NCI-H1105 treated with DMSO at 0.1 percent for 48 hours (cell line): ENCODE data around the gene UROS.

Source experiments
- DNase-seq: peaks from one replicate; lab custom pipeline; 2025; lab: John Stamatoyannopoulos, UW

UROS gene

DNA sequence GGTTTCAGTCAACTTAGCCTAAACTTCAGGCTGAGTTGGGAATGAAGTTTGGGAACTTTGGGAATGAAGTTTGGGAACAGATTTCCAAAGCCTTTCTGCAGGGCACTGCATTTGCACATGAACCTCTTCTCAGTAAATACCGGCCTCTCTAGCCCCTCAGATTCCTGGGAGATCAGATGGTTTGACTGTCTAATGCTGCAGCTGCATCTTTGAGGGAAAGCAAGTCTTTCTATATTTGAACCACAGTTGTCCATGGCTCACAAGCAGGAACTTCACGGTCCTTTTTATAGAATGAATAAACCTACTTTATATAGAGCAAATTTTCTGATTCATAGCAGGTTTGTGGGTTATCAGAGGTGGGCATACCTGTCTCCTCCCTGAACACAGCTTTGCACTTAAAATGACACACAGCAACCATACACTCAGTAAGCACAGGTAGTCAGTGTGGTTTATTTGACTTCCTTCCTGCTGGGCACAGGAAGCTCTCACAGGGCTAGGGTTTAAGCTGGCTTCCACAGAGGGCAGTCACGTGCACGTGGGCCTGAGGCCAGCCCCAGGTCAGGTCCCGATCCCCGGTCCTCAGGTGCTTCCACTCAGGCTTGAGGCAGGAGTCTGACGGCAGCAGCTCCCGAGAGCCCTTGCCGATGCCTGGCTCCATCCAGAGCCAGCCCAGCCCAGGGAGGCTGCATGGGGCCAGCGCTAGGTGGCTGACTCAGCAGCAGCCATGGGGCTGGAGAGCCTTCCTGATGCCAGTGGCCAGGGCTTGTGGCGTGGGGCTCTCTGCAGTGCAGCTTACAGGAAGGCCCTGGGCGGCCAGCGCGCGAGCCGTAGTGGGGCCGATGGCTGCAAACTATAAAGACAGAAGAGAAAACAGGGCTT is 34.7 kb downstream of the UROS start:
- DNase-seq = no peak

DNA sequence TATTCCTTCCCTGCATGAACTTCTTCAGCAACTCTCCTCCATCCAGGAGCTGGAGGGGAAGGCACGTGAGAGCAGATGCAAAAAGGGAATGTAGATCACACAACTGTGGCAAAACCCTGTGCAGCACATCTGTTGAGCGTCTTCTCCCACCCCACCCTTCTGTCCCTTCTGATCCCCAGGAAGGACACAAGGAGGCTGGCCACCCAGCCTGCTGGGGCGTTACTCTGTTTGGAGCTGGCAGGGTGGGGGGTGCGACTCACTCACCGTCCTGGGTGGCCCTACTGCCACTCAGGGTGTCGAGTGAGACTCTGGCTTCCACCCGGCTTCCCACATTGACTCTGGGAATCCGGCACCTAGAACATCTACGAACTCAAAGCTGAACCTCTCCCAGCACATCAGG is 37.3 kb downstream of the UROS start:
- no peak for DNase-seq

DNA sequence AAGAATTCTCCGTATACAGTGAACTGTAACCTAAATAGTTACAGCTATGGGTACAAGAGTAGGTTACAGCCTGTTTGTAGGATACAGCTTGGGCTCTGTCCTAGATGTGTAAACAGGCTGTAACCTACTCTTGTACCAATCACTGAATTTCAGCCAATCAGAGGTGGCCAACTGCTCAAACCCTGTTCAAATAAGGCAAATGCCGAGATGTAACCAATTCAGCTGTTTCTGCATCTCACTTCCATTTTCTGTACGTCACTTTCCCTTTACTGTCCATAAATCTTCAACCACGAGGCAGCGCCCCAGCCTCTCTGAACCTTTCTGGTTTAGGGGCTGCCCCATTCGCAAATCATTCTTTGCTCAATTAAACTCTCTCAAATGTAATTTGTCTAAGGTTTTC is 39.1 kb downstream of the UROS start:
- DNase-seq = no peak

DNA sequence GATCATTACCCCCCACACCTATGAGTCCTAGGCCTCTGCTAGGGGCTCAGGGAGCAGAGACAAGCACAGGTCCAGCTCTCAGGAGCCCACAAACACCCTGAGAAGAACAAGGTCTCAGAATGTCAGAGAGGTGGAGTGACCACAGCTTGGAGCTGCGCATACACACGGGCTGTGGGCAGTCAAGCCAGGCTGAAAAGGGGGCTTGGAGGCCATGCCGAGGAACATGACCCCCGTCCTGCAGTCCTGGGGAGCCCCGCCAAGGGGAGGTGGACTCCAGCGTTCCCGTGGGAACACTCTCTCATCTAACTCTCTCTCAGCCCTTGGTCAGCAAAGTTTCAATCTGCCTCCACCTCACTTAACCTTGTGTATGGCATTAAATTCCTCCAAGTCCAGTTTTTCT is 39.6 kb downstream of the UROS start:
- no peak for DNase-seq

DNA sequence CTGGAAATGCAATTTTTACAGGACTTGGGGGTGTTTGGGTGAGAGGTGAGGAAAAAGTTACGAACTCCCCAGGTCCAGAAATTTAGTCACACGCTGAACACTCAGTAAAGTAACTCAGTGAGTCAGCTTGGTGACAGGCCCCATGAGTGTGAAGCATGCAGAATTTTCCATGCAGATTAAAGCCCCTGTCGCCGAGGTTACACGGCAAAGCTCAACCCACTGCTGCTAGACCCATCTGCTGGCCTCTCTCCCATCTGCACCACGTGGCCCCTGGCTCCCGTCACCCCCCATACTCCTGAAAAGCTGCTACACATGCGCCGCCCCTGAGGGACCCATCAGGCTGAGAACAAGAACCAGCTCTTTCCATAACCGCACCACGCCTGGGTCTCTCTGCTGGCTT is 40.4 kb downstream of the UROS start:
- no peak for DNase-seq

DNA sequence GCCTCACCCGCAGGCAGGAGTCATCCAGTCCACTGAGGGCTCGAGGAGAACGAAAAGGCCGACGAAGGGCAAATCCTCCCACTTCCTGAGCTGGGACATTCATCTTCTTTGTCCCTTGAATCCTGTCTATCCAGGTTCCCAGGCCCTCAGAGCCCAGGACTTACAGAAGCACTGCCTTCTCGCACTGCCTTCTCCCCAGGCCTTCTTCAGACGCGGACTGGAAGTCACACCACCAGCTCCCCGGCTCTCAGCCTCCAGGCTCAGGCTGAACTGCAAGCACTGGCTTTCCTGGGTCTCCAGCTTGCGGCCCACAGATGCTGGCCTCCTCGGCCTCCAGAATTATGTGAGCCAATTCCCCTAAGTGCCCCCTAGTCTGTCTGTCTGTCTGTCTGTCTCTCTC is 41.0 kb downstream of the UROS start:
- no peak for DNase-seq

DNA sequence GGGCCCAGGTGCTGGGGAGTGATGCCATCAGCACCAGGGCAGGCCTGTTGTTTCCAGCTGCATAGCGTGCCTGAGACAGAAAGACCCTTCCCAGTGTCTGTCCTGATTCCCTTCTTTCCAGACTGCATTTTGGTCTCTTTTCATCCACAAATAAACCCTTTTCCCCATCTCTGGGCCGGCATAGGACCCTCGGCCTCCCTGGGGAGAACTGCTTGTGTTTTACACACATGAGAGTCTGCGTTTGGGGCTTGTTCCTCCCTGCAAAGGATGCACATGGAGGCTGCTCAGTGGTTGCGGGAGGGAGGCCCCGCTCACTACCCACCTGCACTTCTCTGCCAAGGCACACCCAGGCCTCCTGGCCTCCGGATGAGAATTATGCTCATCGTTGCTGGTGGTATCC is 41.7 kb downstream of the UROS start:
- no peak for DNase-seq

DNA sequence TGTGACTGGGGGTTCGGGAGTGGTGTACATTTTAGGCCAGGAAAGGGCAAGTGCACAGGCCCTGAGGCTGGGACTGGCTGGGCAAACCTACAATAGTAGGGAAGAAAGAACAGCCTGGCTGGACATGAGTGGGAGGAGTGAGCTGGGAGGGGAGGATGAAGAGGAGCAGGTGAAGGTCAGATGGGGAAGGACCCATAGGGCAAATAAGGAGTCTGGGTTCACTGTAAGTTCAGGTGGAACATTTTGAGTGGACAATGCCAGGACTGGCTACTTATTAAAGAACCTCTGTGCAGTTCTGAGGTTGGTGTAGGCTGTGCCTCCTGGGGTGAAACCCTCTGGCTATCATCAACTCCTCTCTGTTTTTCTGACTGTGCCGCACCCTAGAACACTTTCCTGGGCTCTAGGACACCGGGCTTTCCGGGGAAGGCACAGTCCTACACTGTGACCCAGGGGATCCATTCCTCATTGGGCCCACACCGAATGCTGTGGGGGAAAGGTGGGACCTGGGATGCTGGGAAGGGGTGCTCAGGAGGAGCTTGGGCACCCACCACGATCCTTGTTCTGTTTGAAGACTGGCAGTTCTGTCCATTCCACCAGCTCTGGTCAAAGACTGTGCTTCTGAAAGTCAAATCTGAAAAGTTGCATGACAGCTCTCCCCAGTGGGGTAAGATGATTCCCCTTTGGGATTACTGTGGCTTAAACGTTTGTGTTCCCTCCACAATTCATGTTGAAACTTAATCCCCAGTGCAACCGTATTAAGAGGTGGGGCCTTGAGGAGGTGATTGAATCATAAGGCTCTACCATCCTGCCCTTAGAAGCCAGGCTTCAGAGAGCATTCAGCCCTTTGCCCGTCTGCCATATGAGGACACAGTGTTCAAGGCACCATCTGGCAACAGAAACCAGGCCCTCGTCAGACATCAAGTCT is 43.4 kb downstream of the UROS start:
- DNase-seq = no peak

DNA sequence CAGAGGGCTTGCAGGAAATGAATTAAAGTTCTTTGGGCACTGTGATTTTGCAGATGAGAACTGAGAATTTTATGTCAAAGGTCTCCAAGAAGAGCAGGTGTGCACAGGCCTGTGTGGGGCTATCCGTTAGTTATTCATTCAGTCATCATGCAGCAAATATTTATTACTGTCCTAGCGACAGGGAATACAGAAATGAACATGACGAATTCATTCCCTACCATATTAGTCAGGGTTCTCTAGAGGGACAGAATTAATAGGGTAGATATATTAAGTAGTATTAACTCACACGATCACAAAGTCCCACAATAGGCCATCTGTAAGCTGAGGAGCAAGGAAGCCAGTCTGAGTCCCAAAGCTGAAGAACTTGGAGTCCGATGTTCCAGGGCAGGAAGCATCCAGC is 44.5 kb downstream of the UROS start:
- DNase-seq = no peak

DNA sequence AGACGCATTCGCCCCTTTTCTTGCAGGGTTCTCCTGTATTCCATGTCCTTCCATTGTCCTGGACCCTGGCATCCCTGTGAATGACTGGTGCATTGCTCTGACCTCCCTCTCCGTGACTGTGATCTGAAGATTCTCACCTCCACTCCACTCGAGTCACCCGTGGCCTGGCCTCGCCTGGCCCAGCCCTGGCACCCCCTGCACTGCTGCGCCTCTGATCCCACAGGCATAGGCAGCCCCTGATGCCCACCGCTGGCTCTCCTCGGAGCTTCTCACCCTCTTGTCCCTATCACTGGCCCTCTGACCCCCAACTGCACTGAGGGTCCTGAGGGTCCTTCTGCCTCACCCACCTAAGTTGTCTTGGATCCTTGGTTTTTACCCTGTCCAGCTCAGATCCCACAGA is 45.3 kb downstream of the UROS start:
- DNase-seq = no peak

DNA sequence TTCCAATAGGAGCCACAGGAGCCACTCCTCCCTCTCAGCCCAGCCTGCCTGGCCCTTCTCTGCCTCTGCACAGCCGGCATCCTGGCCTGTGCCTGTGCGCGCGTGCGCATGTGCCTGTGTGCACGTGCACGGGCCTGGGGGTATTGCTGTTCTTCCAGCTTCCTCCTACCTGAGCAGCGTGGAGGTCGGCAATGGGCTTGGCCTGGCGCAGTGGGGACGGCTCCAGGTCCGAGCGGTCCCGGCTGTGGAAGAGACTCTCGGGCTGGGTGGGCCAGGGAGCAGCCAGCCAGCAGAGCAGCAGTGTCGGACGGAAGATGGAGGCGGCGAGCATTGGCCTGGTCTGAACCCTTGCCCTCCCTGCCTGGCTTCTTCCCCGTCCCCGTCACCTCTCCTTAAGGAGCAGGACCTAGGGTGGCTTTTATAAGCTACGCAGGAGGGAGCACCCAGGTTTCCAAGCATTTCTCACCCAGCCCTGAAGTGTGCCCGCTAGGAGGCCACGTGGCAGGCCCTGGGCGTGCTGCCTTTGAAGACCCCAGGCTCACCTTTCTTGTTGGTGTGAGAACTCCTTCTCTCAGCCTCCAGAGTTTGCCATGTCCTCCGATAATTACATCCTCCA is 47.5 kb downstream of the UROS start, which contains the start of gene MMP21:
MMP21 (minus strand) TSS at position 331 of the 616 bp plus-strand sequence; CDS start at position 331, 0 bp downstream.
- DNase-seq = no peak

DNA sequence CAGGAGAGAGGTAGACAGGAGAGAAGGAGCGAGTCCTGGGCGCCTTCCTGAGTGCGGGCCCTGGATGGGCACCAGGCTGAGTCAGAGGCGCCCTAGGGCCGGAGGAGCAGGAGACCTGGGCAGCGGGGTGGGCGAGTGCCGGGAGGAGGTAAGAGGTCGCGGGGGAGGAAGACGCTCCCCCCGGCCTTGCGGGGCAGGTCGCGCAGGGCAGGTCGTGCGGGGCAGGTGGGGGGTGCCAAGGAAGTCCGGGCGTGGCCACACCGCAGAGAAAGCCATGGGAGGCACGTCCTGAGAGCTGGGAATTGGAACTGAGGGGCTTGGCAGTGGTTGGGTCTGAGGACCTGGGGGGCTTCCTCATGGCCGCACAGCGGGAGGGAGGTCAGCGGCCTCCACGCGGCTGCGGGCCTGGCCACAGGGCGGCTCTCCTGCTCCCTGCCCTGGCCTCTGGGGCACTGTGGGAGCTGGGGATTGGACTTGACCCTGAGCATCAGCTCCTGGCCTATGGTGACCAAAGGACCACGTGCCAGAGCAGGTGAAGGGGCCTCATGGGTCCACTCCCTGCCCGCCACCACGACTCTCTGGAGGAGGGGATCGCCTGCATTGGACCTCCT is 48.4 kb downstream of the UROS start:
- DNase-seq = no peak

DNA sequence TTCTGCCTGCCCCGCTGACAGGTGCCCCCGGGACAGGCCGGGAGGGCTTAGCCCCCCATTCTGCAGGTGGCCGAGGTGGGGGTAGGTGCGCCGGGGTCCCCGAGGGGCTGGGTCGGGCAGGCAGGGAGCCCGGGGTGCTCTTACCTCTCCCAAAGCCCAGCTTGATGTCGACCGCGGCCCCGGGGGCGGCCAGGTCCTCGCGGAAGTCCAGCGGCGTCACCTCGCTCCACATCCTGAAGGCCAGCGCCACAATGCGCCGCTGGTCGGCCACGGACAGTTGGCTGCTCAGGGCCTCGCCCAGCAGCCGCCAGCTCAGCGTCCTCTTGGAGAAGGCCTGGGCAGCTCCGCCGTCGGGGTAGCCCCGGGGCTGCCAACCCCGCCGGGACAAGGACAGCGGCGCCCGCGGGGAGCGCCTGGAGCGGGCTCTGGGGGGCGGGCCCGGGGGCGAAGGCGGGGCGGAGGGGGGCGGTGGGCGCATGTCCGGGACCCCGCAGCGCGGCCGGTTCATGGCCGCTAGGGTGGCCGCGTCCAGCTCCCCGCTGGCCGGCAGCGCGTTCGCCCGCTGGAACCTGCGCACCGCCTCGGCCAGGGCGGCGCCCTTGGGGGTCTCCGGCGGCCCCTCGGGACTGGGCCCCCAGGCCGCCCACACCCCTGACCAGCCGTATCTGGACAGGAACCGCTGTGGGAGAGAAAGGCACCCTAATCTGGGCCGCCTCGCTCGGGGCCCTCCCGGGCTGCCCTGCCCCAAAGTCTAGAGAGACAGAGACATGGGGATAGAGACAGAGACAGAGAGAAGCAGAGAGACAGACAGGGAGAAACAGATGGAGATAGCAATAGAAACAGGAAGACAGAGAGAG is 49.1 kb downstream of the UROS start:
- no peak for DNase-seq

DNA sequence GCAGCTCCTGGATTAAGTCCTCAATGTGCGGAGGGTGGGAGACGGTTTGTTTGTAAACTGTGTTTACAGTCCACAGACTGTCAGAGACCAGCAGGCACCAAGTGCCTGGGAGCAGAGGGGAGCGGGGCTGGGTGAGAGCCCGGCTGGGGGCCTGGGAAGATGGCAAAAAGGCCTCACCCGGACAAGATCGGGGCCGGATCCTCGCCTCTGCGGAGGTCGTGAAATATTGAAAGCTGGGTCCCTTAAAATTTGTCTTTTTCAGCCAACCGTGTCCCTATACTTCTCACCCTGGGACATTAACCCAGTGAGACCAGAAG is 50.2 kb downstream of the UROS start:
- DNase-seq = no peak

DNA sequence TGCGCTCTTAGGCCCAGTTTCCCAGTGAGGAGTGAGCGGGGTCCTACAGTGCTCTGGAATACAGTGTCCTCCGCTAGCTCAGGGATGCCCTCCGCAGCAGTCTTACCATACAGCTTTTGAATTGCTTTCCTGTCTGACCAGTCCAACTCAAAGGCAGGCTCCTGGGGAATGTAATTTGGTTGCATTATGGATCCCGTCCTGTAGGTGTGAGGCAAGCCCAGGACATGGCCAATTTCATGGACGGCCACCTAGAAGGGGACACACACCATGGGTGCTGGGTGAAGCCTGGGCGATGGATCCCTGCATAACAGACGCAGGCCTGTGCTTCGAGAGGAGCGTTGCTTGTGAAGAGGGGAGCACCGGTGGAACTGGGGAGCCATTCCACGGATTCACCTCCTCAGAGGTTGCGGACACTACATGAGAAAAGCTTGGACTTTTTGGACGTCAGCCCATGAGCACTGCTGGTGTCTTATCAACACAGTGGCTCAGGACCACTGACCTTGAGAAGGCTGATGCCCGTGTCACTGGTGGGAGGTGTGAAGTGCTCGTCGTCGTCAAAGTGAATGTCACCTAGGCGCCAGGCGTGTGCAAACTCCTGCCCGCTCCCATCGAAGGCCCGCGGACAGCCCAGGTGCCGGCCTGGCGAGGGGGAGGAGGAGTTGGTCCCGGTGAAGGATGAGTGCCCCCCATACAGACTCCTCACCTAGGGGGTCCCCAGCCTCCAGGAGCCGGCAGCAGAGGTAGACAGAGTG is 50.8 kb downstream of the UROS start:
- DNase-seq = no peak

DNA sequence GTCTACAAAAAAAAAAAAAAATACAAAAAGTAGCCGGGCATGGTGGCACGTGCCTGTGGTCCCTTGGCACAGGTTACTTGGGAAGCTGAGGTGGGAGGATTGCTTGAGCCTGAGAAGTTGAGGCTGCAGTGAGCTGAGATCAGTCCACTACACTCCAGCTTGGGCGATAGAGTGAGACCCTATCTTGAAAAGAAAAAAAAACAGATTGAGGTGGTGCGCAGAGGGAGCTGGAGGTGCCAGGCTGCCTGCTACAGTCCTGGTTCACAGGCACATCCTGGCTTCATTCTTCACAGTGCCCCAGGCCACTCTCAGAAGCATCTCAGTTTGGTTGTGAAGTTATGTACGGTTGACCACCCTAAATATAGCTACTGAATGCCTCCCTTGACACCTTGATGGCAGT is 52.2 kb downstream of the UROS start:
- no peak for DNase-seq

DNA sequence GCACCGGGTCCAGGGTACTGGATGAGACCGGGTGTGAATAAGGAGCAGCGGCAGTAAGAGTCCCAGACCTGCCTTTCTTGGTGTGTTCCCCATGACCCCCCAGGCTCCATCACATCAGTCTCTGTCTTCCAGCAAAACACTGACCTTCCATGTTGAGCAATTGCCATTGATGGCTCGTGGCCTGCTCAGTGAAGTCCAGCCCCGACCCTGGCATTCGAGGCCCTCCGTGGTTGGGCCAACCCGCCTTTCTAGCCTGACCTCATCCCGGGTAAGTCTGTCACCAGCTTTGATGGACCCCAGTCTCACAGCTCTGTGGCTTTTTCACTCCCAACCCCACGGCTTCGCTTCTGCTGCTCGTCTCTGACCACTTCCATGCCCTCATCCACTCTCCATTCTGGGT is 53.9 kb downstream of the UROS start:
- no peak for DNase-seq

DNA sequence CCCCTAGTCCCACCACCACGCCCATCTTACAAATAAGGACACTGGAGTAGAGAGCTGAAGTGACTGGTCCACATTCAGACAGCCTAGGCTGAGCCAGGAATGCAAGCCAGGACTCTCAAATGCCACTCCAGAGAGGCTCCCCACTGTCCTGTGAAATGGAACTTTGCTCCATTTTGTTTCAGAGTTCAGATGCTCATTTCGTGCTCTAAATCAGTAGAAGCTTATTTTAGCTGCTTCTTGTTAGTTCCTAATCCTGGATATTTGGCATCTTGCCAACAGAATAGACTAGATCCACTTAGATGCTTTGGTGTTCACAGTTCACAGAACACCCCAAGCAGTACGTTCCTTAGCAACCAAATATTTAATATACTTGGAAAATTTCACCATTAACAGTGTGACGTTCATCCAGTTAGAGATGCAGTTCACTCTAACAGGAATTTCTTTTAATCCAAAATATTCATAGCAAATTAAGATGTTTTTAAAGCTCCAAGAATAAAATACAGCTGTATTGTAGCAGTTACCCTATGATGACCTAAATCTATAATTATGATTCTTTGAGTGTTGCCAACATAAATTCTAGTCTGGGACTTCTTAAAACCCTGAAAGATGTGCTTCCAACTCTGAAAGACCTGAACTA is 54.7 kb downstream of the UROS start:
- DNase-seq = peak; percentile 8

DNA sequence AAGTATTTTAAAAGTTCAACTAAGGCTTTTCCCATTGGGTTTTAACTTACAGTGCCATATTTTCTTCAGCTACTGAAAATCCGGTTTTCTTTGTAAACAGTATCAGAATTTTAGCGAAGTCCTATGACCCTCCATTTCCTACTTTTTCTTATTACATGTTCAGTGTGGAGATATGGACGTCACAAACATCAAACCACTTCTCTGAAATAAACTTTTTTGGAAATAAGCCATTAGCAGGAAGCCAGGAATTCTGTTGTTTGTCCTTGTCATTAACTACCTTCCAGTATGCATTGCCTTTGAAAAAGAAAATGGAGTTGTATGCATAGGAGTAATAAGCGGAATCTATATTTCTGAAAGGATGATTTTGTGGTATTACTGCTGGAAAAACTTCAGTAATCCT is 56.5 kb downstream of the UROS start:
- DNase-seq = no peak

DNA sequence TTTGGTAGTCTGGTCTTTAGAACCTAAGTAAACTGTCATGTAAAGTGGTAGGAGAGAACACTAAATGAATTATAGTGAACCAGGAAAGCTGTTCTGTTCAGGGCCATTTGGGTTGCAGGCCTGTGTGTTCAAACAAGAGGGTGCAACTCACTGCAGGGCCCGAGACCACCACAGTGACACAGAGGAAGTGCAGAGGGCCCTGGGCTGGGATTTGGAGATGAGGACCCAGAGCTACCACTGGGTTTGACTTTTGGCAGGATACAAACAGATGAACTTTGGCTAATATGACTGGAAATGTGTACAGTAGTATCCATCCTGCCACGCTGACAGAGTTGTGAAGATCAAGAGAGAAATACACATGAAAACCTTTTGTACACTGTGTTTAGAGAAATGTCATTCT is 57.2 kb downstream of the UROS start:
- no peak for DNase-seq
